Measurements from ENCODE around the gene PHF24.
"Not testable (repeated sequence)": the region's sequence is repeated elsewhere in the genome, so short reads cannot be mapped to it uniquely, and the experiment has no call there.

PHF24 gene

GRCh38 chr9:34957492-34958410, at the start of gene PHF24:
Gene PHF24 (plus strand): TSS chr9:34958285. CDS start chr9:34971299, 13,014 bp downstream.
- DNase-seq (ENCODE audit: low read depth in 2 of 2) = no peak

GRCh38 chr9:34927061-34927460, 31.0 kb upstream of the PHF24 start:
- no peak for DNase-seq (ENCODE audit: low read depth in 2 of 2)

DNA sequence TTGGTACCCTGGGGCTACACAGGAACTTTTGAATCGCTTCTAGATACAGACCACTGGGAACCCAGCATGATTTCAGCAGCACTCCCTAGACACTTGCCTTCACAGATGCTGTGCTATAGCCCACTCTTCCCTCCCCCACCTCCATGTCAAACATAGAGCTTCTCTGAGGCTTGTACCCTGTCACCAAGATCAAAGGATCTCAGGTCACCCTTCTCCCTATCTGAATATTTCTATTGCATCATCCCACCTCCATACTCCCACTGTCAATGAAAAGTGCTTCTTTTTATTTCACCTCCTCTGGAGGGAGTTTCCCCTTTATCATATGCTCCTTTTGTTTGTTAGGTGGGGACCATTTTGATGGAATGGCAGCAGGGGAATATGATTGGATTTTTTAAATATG, 29.2 kb upstream of the PHF24 start:
- DNase-seq (ENCODE audit: low read depth in 2 of 2) = no peak

DNA sequence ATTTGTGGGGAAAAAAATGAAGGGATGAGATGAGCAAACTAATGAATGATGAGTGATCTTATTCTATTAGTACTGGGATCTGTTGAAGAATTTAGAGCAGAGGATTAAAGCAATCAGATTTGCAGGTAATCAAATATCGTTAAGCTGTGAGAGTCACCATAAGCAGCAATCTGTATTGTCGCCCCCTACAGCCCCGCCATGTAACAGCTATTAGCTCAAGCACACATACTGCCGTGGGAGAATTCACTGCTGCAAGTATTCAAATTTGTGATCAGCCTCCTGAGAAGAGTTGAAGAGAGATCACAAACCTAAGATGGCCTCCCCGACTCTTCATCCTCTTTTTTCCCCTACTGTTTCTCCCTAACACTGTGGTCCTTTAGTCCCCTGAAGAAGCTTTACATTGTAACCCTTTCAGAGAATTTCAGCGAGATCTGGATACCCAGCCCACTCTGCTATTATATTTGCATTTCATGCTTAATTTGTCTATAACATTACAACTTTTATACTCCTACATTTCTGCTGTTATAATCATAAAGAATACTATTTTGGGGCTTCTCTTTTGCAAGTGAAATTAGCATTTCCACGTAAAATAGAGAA, 28.5 kb upstream of the PHF24 start:
- no peak for DNase-seq (ENCODE audit: low read depth in 2 of 2)

GRCh38 chr9:34939989-34940388, 18.1 kb upstream of the PHF24 start:
- not testable (repeated sequence) for DNase-seq (ENCODE audit: low read depth in 2 of 2)

DNA sequence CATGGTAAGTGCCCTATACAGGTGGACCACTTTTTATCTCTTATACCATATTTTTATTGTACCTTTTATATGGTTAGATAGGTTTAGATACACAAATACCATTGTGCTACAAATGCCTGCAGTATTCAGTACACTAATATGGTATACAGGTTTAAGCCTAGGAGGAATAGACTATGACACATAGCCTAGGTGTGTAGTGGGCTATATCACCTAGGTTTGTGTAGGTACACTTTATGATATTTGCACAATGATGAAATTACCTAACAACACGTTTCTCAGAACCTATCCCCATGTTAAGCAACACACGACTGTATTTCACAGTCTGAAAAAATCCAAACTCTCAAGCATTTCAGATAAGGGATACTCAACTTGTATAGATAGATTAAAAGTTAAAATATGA, 9.6 kb upstream of the PHF24 start:
- no peak for DNase-seq (ENCODE audit: low read depth in 2 of 2)

- DNase-seq (ENCODE audit: low read depth in 2 of 2) = no peak
Measured at GRCh38 chr9:34954225-34954624, 3.9 kb upstream of the PHF24 start.

DNA sequence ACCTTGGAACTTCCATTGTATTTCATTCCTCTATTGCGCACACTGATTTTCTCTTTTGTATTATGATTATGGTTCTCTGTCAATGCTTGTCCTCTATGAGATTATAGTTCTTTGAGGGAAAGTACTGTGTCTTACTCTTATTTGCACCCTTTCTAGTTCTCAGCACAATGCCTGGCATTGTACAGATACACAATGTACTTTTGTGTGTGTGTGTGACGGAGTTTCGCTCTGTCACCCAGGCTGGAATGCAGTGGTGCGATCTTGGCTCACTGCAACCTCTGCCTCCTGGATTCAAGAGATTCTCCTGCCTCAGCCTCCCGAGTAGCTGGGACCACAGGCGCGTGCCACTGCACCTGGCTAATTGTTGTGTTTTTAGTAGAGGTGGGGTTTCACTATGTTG, 2.0 kb upstream of the PHF24 start:
- DNase-seq (ENCODE audit: low read depth in 2 of 2) = not testable (repeated sequence)

DNA sequence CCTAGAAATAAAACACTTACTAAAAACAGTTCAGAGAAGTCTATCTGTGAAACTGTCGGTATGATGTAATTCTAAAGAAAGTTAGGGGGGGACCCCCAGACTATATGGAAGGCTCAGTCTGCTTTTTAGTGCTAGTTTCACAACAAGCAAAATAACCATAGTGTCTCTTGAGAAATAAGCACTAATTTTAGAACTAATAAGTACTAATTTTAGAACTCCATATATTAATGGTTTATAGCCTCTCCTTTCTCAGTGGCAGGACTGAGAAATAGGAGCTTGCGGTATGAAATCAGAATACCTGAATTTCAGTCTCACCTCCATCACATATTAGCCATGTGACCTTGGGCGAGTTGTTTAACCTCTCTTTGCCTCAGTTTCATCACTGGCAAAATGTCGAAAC, 1.4 kb upstream of the PHF24 start:
- no peak for DNase-seq (ENCODE audit: low read depth in 2 of 2)

- DNase-seq (ENCODE audit: low read depth in 2 of 2) = no peak
Measured at GRCh38 chr9:34958411-34958982, 412 bp downstream of the PHF24 start.

DNA sequence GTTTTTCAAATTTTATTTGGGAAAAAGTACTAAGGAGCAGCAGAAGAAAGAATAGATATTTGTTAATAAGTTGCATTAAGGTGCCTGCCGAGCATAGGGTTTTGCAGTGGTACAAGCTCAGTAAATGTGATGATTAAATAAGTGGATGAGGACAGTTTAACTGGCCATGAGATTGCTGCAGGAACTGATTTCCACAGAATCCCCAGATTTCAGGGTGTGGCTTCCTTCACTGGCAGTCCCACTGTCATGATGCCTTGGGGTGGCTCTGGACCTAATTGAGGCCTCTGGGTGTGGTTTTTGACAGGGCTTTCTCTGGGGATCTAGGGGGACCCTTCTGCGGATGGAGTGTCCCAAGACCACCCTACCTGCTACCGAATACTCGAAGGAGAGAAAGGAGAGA, 1.4 kb downstream of the PHF24 start:
- no peak for DNase-seq (ENCODE audit: low read depth in 2 of 2)

- no peak for DNase-seq (ENCODE audit: low read depth in 2 of 2)
Measured at GRCh38 chr9:34961574-34962490, 3.7 kb downstream of the PHF24 start.

GRCh38 chr9:34962546-34962945, 4.5 kb downstream of the PHF24 start:
- no peak for DNase-seq (ENCODE audit: low read depth in 2 of 2)

DNA sequence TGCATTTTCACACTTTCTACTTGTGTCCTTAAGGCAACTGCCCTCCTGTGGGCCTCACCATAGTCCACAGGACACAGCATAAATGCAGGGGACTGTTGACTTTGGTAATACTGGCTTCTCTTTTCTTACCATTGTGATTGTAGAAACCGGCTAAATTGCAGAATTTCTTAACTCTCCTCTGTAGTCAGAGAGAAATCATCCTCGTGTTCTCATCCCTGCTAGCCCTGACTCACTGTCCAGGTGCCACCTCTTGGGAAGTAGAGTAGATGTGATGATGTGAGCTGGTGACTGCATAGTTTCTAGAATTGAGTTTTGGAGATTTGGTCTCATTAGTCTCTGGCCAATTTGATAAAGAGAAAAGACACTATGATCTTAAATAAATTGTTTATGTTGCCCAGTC, 5.5 kb downstream of the PHF24 start:
- DNase-seq (ENCODE audit: low read depth in 2 of 2) = no peak

GRCh38 chr9:34964458-34964857, 6.4 kb downstream of the PHF24 start:
- DNase-seq (ENCODE audit: low read depth in 2 of 2) = no peak

- no peak for DNase-seq (ENCODE audit: low read depth in 2 of 2)
Measured at GRCh38 chr9:34971146-34971811, 13.2 kb downstream of the PHF24 start.

DNA sequence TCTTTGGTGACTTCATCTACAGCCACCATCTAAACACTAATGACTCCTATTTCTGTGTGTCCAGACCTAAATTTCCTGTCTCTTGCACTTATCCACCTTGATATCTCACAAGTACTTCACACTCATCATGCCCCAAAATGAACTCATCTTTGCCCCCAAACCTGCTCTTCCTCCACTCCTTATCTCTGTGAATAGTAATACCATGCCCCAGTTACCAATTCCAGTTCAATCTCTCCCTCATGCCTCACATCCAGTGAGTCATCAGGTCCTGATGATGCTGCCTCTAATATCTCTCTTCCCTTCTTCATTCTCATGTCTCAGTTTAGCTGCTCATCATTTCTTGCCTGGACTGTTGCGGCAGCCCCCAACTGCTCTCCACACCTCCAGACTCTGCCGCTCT, 16.6 kb downstream of the PHF24 start:
- DNase-seq (ENCODE audit: low read depth in 2 of 2) = no peak

DNA sequence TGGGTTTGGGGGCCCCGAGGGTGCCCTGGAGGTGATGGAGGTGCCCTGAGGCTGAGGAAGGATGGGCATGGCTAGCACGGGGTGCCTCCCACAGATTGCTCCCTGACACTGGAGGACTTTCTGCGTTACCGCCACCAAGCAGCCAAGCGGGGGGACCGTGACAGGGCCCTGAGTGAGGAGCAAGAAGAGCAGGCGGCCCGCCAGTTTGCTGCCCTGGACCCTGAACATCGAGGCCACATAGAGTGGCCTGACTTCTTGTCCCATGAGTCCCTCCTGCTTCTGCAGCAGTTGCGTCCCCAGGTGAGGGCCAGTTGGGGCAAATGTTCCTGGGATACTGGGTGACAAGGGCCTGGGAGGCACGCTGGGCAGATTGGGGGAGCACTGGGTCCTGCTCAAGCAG, 18.4 kb downstream of the PHF24 start:
- DNase-seq (ENCODE audit: low read depth in 2 of 2) = no peak

DNA sequence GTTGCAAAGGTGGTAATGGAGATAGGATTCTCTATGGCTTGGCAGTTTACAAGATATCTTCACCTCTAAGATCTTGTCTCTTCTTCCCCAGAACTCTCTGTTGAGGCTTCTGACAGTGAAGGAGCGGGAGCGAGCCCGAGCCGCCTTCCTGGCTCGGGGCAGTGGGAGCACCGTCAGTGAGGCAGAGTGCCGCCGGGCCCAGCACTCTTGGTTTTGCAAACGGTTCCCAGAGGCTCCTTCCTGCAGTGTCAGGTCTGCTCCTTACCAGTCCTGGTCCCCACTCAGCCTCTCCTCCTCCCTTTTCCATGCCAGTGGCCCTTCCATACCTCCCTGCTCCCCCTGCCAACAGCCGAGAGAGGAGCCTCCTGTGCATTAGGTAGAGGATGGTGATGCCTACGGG, 18.9 kb downstream of the PHF24 start:
- no peak for DNase-seq (ENCODE audit: low read depth in 2 of 2)

DNA sequence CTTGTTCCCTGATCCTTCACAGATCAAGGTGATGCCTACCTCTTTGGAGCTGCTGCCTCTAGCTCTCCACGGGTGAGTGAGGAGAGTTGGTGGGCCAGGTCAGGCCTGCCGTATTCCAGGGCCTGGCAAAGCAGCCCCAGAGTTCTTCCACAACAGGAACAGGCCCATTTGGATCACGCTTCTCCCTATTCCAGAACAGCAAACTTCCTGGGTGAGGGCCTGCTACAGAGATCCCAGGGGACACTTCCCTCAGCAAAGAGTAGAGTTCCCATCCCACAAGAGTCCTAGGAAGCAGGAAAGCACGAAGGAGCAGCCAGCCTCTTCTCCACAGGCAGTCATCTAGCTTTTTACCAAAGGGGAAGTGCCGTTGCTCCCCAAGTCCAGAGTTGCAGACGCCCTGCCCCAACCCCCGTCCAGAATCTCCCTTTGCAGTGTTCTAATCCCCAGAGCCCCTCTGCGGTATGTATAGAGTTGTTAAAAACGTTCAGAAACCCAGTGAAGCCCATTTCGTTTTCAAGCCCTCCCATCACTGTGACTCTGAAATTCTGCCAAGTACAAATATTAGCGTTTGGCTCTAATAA, 22.2 kb downstream of the PHF24 start:
- no peak for DNase-seq (ENCODE audit: low read depth in 2 of 2)

GRCh38 chr9:34982361-34982760, 24.3 kb downstream of the PHF24 start:
- DNase-seq (ENCODE audit: low read depth in 2 of 2) = no peak

Measured in stimulated activated CD4-positive, alpha-beta T cell treated with anti-CD3 and anti-CD28 coated beads, Interleukin-1b, Interleukin-23, amount 100 ng/mL, for 1 hour (primary cell).